ENCODE data around the gene MTHFD1L.

MTHFD1L gene

GRCh38 chr6:150866147-150866990 is 867 bp downstream of the MTHFD1L start:
- DNase-seq = peak; percentile 52

GRCh38 chr6:150866991-150867501 is 1.5 kb downstream of the MTHFD1L start:
- no peak for DNase-seq

- DNase-seq = no peak
Observed at GRCh38 chr6:150868759-150869158, 3.3 kb downstream of the MTHFD1L start.

GRCh38 chr6:150874179-150874578 is 8.7 kb downstream of the MTHFD1L start:
- DNase-seq = peak; percentile 89

GRCh38 chr6:150875841-150876240 is 10.3 kb downstream of the MTHFD1L start:
- DNase-seq = no peak

- DNase-seq = peak; percentile 75
Observed at GRCh38 chr6:150876598-150876997, 11.1 kb downstream of the MTHFD1L start.

- DNase-seq = no peak
Observed at GRCh38 chr6:150877928-150878327, 12.4 kb downstream of the MTHFD1L start.

- no peak for DNase-seq
Observed at GRCh38 chr6:150878347-150879213, 13.1 kb downstream of the MTHFD1L start.

- no peak for DNase-seq
Observed at GRCh38 chr6:150880336-150880735, 14.8 kb downstream of the MTHFD1L start.

- DNase-seq = no peak
Observed at GRCh38 chr6:150881911-150882481, 16.5 kb downstream of the MTHFD1L start.

- no peak for DNase-seq
Observed at GRCh38 chr6:150883521-150883920, 18.0 kb downstream of the MTHFD1L start.

GRCh38 chr6:150886155-150886554 is 20.7 kb downstream of the MTHFD1L start:
- DNase-seq = no peak

- no peak for DNase-seq
Observed at GRCh38 chr6:150887978-150888563, 22.6 kb downstream of the MTHFD1L start.

- DNase-seq = no peak
Observed at GRCh38 chr6:150890346-150890745, 24.8 kb downstream of the MTHFD1L start.

- DNase-seq = peak; percentile 68
Observed at GRCh38 chr6:150891888-150892485, 26.5 kb downstream of the MTHFD1L start.

- DNase-seq = no peak
Observed at GRCh38 chr6:150894191-150894744, 28.8 kb downstream of the MTHFD1L start.

- DNase-seq = peak; percentile 67
Observed at GRCh38 chr6:150894935-150895552, 29.5 kb downstream of the MTHFD1L start.

- no peak for DNase-seq
Observed at GRCh38 chr6:150895928-150896632, 30.6 kb downstream of the MTHFD1L start.

- DNase-seq = no peak
Observed at GRCh38 chr6:150897400-150897943, 32.0 kb downstream of the MTHFD1L start.

- no peak for DNase-seq
Observed at GRCh38 chr6:150898399-150899170, 33.1 kb downstream of the MTHFD1L start.

Measured in NCI-H1694 treated with DMSO at 0.1 percent for 48 hours (cell line).